Epithelial cell of esophagus (primary cell): Measurements from ENCODE around the gene SOS1.

Experiments used
- DNase-seq: peaks from one replicate; pipeline ENCODE4 v3.0.0; 2010; ENCODE audit warnings: low read depth
- H3K4me3 ChIP-seq: 2 replicates; pipeline ENCODE4 v1.5.1; 2011; ENCODE audit warnings: mild to moderate bottlenecking, low read length, control low read depth
- TF ChIP-seq, protein P1 (sequence below): IDR thresholded peaks from 2 replicates; pipeline ENCODE4 v1.5.1; 2011; ENCODE audit warnings: low read depth, mild to moderate bottlenecking, low read length, control low read depth, inconsistent platforms; ENCODE audit not compliant: insufficient read depth; ENCODE audit errors: missing control alignments

Gene SOS1

DNA sequence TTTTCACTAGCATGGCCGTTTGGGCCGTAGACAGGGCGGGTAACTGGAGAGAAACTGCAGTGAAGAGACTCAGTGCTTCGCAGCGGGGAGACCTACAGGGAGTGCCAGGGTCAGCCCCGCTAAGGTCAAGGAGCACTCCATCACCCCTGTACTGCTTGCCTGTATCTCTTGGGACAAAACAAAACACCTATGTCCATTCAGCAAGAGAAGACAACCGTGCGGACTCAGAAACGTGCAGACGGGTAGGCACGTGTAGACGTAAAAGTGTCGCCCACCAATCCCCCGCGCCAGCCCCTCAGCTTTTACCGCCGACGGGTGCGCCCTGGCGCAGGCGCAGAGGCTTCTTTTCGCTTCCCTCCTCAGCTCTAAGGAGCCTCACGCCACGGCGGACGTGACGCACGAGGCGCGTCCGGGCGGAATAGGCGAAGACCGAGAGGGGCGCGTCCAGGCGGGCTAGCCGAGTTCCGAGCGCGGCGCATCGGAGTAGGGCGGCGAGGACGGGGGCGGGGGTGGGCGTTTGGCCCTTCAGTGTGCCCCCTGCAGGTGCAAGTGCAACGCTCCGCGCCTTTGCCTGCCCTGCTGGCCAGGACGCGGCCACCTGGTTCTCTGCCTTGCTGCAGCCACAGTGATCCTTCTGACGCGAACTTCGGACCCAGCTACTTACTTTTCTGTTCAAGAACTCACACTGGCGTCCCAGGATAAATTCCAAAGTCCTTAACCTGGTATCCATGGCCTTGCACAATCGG is 3.3 kb upstream of the SOS1 start:
- TF ChIP-seq, protein P1, sequence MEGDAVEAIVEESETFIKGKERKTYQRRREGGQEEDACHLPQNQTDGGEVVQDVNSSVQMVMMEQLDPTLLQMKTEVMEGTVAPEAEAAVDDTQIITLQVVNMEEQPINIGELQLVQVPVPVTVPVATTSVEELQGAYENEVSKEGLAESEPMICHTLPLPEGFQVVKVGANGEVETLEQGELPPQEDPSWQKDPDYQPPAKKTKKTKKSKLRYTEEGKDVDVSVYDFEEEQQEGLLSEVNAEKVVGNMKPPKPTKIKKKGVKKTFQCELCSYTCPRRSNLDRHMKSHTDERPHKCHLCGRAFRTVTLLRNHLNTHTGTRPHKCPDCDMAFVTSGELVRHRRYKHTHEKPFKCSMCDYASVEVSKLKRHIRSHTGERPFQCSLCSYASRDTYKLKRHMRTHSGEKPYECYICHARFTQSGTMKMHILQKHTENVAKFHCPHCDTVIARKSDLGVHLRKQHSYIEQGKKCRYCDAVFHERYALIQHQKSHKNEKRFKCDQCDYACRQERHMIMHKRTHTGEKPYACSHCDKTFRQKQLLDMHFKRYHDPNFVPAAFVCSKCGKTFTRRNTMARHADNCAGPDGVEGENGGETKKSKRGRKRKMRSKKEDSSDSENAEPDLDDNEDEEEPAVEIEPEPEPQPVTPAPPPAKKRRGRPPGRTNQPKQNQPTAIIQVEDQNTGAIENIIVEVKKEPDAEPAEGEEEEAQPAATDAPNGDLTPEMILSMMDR, result peak; percentile 39
- H3K4me3 ChIP-seq, result peak overlapping the region; percentile 95
- DNase-seq, result peak; percentile 96

DNA sequence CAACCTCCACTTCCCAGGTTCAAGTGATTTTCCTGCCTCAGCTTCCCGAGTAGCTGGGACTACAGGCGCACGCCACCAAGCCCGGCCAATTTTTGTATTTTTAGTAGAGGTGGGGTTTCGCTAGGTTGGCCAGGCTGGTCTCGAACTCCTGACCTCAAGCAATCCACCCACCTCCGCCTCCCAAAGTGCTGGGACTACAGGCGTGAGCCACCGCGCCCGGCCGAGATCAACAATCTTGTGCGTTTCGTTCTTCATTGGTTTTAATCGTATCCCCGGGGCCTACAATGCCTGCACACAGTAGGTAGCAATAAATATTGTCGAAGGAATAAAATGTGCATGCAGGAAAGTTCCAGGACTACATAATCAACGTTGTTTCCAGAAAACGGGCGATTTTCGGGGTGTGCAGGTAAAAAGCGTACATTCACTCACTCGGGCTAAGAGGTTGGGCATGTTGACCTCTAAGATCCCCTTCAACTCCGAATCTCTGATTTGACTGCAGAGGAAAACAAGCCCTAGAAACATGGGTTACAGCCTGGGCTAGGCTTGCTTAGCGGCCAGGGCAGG is 2.7 kb upstream of the SOS1 start:
- H3K4me3 ChIP-seq, result peak overlapping the region; percentile 95
- no peak for DNase-seq
- TF ChIP-seq, protein P1, result no peak

DNA sequence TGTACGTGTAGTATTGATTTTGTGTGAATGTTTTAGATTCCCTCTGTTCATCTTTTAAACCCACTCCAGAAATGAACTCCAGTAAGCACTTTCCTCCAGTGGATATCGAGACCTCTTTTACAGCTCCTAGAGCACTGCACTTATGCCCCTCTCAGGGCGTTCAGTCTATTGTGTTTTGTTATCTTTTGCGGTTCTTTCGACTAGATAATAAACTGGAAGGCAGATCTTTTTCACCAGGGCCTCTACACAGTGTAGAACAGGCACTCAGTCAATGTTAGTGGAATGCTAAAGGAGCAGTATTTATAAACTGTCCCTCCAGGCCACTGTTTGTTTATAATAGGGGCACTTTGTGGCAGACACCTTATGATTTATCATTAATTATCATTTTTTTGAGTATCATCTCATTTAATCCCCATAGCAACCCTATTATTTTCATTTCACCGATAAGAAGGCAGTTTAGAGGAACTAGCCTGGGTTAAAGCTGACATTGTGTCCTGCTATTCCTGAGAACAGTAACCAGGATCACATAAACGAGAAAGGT is 742 bp upstream of the SOS1 start:
- H3K4me3 ChIP-seq, result peak overlapping the region; percentile 91
- no peak for DNase-seq
- TF ChIP-seq, protein P1, result no peak

DNA sequence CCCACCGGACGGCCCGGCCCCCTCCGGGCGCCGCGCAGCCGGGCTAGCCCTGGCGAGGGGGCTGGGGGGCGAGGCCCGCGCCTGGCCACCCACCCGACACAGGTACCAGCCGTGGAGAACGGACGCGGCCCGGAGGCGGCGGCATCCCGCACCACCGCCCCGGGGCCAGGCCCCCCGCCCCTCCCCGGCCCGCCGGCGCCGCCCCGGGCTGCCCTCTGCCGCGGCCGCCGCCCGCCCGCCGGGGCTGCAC is 405 bp downstream of the SOS1 start:
- DNase-seq, result no peak
- TF ChIP-seq, protein P1, result no peak
- H3K4me3 ChIP-seq, result peak overlapping the region; percentile 91

DNA sequence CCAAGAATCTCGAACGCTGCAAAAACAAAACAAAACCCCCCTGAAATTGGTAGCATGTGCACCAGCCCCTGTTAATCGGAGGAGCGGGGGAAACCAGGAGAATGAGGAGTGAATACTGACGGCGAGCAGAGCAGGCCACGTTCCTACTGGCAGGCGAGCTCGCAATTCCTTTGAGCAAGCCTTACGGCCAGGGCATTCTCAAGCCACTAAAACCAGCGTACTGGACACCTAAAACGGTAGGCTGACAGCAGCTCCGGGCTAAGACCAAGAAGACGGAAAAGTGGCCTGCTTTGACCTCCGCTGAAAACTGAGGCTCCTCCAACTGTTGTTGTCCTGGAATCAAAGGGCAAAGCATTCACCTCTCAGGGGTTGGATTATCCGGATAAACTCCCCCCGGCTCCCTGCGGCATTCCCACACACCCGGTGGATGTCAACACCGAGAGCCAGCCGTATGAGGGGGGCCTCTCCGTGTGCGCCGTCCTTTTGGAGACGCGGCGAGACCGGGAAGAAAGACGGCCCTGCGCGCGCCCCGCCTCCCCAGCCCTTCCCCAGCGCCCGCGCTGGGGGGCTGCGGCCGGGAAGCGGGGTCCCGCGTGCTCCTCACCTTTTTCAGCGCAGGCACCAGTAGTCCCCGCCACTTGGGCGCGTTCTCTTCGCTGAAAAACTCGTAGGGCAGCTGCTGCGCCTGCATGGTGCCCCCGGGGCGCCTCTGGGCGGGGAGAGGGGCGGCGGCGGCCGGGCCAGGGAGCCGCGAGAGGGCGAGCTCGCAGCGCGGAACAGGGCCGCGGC is 925 bp downstream of the SOS1 start:
- TF ChIP-seq, protein P1, result no peak
- DNase-seq, result peak; percentile 74
- peak overlapping the region; percentile 91 for H3K4me3 ChIP-seq

DNA sequence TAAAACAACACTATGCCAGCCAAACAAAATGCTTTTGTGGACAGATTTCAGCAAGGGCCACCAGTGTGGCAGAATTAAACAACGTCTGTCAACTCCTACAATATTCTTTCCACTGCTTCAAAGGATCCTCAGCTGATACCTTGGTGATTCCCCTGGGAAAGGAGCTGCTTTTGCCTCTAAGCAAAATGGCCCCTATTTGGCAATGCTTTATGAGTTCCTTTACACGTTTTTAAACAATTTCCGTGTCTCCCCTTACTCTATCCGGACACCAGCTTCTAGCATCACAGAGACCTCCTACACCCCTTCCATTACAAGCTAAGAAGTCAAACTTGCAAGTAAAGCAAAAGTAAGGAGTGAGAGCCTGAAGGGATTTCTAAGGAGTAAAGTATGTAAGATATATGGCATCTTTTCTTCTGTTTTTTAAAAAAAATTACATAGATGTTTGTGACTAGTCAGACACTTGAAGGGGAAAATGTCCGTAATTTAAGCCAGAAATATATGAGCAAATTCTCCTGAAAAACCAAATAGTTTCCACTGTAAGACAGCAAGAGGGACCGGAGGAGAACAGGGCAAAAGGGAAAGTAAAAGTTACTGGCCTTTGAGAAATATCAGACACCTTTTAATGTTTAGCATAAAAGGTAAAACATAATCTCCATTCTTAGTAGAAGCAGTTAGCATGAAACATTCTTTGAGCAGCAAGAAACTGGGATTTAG is 1.9 kb downstream of the SOS1 start:
- H3K4me3 ChIP-seq, result peak overlapping the region; percentile 91
- DNase-seq, result no peak
- TF ChIP-seq, protein P1, result no peak
